Endothelial cell of umbilical vein (primary cell): ENCODE measurements around the gene HDGFL2.

Experiments used
- CTCF ChIP-seq, 2 donors: IDR thresholded peaks; 1 replicate in 1 of 2; 2 replicates in 1 of 2; pipeline ENCODE4 v1.5.1; 2011; ENCODE audit warnings: low read length in 2 of 2, mild to moderate bottlenecking in 2 of 2, moderate library complexity in 2 of 2, control low read depth in 1 of 2, inconsistent platforms in 1 of 2, low read depth in 1 of 2; ENCODE audit not compliant: insufficient read depth in 1 of 2; ENCODE audit errors: extremely low read depth in 1 of 2
- EZH2 ChIP-seq: IDR thresholded peaks from 2 replicates; pipeline ENCODE4 v1.6.1; 2012; ENCODE audit warnings: borderline replicate concordance, low read depth, mild to moderate bottlenecking, moderate library complexity, low read length, inconsistent platforms; ENCODE audit not compliant: severe bottlenecking
- GATA2 ChIP-seq: IDR thresholded peaks from 2 replicates; pipeline ENCODE4 v1.7.0; 2011; ENCODE audit warnings: low read depth, mild to moderate bottlenecking, moderate library complexity, mixed read lengths, low read length; ENCODE audit not compliant: insufficient read length, insufficient read depth
- JUN ChIP-seq: IDR thresholded peaks from 2 replicates; pipeline ENCODE4 v1.6.1; 2011; ENCODE audit warnings: borderline replicate concordance, low read depth; ENCODE audit not compliant: insufficient read length, insufficient read depth
- MAX ChIP-seq: IDR thresholded peaks from 2 replicates; pipeline ENCODE4 v1.6.1; 2011; ENCODE audit not compliant: insufficient read depth, insufficient read length
- MYC ChIP-seq: IDR thresholded peaks from one replicate; pipeline ENCODE4 v1.6.1; 2011; ENCODE audit warnings: mild to moderate bottlenecking, low read depth, low read length
- POLR2A ChIP-seq: IDR thresholded peaks from 2 replicates; pipeline ENCODE4 v1.6.1; 2012; ENCODE audit warnings: low read depth, mild to moderate bottlenecking, control low read depth, low read length
- POLR2AphosphoS5 ChIP-seq: IDR thresholded peaks from 2 replicates; pipeline ENCODE4 v1.6.1; 2012; ENCODE audit warnings: low read depth, mild to moderate bottlenecking, control low read depth, low read length, moderate library complexity; ENCODE audit not compliant: insufficient read depth

GRCh38 chr19:4504891-4505569 is 32.9 kb downstream of the HDGFL2 start:
- TF ChIP-seq EZH2 (no peak), CTCF (IDR thresholded peaks at IDR 0.05; ENCODE audit: extremely low read depth in 1 of 2, insufficient read depth in 1 of 2, low read depth in 1 of 2, low read length in 2 of 2) (no peak), MYC (no peak), JUN (no peak), GATA2 (no peak), MAX (no peak), POLR2A (no peak), POLR2AphosphoS5 (no peak)
